ENCODE measurements around the gene RALGPS1.

The RALGPS1 gene

DNA sequence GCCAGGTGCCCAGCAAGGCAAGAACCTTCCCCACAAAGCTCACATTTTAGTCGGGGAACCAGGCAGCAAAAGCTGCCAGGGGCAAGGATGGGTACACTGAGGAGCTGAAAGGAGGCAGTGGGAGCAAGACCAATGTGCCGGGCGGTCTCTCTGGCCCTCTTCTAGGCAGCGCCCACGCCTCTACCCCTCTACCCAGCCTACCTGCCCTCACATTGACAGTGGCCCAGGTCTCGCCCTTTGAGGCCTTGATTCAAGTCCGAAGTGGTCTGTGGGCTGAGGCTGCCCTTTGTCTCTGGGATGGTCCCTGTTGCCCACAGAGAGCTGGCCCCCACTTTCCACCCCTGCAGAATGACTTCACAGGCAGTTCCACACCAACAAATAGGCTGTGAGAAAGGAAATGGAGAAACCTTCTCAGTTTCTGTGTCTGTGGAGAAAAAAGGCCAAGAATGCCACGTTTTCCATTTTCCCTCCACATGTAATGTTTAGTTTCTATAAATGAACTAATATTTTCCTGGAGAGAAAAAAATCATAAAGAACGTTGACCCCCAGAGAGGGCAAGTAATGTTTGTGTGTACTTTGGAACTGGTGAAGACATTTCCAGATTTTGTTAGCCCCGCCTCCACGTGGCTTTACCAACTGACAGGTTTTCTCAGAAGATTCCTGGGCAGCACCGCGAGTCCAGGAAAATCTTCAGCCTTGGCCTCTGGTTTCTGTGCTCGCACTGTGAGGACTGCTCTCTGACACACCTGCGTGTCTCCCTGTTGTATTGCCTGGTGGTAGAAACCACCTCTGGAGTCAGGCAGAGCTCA is 265.3 kb downstream of the RALGPS1 start:
- TF ChIP-seq, protein P1, sequence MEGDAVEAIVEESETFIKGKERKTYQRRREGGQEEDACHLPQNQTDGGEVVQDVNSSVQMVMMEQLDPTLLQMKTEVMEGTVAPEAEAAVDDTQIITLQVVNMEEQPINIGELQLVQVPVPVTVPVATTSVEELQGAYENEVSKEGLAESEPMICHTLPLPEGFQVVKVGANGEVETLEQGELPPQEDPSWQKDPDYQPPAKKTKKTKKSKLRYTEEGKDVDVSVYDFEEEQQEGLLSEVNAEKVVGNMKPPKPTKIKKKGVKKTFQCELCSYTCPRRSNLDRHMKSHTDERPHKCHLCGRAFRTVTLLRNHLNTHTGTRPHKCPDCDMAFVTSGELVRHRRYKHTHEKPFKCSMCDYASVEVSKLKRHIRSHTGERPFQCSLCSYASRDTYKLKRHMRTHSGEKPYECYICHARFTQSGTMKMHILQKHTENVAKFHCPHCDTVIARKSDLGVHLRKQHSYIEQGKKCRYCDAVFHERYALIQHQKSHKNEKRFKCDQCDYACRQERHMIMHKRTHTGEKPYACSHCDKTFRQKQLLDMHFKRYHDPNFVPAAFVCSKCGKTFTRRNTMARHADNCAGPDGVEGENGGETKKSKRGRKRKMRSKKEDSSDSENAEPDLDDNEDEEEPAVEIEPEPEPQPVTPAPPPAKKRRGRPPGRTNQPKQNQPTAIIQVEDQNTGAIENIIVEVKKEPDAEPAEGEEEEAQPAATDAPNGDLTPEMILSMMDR (IDR thresholded peaks at IDR 0.05), result no peak

DNA sequence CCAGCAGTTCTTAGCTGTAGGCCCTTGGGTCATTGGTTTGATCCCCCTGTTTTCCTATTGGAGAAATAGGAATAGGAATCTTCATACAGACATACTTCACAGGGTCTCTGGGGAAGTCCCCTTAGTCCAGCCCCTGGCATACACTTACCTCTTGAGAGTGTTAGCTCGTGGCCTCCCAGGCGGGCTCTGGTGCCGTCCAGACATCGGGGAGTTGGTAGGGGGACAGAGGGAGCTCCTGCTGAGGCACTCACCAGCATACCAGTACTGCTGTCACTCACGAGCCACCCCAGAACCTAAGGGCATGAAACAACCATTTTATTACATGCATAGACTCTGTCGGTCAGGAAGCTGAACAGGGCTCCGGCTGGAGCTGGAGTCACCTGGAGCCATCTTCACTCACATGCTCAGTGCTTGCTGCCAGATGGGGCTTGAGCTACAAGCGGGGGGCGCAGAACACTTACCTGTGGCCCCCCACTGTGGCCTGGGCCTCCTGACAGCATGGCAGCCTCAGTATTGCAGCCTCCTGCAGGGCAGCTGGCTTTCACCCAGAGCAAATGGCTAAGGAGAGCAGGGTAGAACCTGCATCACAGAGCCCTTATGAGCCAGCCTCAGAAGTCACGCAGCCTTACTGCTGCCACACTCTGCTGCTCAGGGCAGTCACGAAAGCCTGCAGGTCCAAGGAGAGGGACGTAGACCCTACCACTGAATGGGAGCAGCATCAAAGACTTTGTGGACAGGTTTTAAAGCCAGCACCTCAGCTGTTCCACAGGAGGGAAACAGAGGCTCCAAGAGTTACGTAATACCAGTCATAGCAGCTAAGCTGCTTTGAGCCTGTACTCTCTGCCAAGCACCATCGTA is 266.1 kb downstream of the RALGPS1 start:
- TF ChIP-seq, protein P1 (IDR thresholded peaks at IDR 0.05), result no peak

DNA sequence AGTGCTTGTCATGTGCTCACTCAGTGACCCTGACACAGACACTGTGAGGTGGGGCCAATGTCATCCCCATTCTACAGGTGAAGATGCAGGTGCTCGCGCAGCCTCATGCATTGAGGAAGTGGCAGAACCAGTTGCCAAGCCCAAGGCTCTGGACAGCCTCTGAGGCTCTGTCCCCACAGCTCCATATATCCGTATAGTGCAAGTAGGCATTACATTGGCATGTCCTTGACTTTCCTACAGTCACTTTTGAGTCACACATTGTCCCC is 266.7 kb downstream of the RALGPS1 start:
- TF ChIP-seq, protein P1 (IDR thresholded peaks at IDR 0.05), result no peak

DNA sequence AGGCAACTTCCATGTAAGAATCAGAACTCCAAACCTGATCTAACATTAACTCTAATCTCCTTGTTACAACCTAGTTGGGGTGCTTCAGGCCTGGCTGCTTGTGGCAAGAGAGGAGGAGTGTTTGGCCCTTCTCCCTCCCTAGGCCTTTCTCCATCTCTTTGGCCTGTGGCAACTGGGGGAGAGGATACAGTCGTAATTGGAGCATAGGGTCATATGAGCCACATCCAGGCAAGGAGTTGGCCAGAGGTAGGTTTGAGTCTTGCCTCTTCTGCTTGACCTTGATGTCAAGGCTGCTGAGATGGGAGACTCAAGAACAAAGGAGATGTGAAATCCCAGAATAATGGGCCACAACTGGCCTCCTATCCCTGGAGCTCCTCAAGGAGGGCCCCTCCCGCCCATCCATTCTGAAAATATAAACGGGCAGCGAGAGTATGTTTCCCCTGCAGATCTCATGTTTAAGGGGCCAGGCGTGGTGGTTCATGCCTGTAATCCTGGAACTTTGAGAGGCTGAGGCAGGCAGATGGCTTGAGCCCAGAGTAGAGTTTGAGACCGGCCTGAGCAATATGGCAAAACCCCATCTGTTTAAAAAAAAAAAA is 267.1 kb downstream of the RALGPS1 start:
- TF ChIP-seq, protein P1 (IDR thresholded peaks at IDR 0.05), result no peak

DNA sequence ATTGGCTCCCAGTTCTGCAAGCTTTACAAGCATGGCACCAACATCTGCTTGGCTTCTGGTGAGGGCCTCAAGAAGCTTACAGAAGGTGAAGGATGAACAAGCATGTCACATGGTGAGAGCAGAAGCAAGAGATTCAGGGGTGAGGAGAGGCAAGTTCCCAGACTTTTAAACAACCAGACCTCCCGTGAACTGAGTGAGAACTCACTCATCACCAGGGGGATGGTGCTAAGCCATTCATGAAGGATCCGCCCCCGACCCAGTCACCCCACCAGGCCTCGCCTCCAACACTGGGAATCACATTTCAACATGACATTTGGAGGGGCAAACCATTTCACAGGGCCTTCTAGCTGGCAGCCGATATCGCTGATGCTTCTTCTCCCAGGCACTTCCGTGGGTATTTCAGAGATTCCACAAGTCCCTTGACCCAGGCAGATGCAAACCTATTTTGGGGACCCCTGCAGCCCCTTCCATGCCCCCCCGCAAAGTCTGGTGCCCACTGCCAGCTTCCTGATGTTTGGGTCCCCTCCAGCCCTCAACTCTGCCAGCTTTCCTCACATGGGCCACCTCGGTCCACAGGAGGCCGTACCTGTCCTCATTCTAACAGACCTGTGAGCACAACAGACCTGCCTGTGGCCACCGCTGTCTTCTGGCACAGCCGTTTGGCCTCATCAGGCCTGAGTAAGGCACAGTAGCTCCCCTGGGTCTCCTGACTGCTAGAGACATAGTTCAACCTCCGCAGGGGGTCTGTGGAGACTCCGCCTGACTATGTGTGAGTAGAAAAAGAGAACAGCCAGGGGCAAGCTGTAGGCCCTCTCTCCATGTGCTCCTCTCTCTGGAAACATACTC is 268.5 kb downstream of the RALGPS1 start:
- TF ChIP-seq, protein P1 (IDR thresholded peaks at IDR 0.05), result no peak

DNA sequence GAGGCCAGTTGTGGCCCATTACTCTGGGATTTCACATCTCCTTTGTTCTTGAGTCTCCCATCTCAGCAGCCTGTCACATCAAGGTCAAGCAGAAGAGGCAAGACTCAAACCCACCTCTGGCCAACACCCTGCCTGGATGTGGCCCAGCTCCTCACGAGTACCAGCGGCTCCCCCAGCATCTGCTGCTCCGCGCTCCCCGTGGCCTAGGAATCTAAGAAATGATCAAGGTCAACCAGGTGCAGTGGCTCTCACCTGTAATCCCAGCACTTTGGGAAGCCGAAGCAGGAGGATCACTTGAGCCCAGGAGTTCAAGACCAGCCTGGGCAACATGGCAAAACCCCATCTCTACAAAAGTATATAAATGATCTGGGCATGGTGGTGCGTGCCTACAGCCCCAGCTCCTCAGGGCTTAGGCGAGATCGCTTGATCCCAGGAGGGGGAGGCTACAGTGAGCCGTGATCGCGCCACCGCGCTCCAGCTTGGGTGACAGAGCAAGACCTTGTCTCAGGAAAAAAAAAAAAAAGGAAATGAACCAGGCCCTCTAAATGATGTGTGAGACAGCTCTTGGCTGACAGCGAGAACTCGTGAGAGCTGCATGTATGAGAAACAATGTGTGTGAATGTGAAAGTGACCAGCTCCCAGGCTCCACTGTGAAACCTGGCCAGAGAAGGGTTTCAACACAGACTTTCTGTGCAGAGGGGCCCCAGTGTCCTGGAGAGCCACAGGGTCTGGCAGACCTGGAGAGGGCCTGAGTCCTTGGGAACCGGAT is 269.4 kb downstream of the RALGPS1 start:
- TF ChIP-seq, protein P1 (IDR thresholded peaks at IDR 0.05), result no peak
